Measurements from ENCODE around the gene CKAP5. TPM values are rescaled to one million over a fixed set of nuclear protein-coding genes. Genes with fewer than 3 reads are reported as not detected.
"Not testable (repeated sequence)": the region's sequence is repeated elsewhere in the genome, so short reads cannot be mapped to it uniquely, and the experiment has no call there.

CKAP5 gene
- total RNA-seq, 1 experiment from 2014 or later = 93.7 TPM

- no peak for DNase-seq (ENCODE audit: extremely low read depth, low read depth)
Observed at GRCh38 chr11:46729110-46730027, 116.7 kb downstream of the CKAP5 start.

- DNase-seq (ENCODE audit: extremely low read depth, low read depth) = no peak
Observed at GRCh38 chr11:46728659-46729040, 117.4 kb downstream of the CKAP5 start.

- DNase-seq (ENCODE audit: extremely low read depth, low read depth) = no peak
Observed at GRCh38 chr11:46727952-46728658, 118.0 kb downstream of the CKAP5 start.

GRCh38 chr11:46726206-46726862 lies 119.7 kb downstream of the CKAP5 start:
- DNase-seq (ENCODE audit: extremely low read depth, low read depth) = no peak

DNA sequence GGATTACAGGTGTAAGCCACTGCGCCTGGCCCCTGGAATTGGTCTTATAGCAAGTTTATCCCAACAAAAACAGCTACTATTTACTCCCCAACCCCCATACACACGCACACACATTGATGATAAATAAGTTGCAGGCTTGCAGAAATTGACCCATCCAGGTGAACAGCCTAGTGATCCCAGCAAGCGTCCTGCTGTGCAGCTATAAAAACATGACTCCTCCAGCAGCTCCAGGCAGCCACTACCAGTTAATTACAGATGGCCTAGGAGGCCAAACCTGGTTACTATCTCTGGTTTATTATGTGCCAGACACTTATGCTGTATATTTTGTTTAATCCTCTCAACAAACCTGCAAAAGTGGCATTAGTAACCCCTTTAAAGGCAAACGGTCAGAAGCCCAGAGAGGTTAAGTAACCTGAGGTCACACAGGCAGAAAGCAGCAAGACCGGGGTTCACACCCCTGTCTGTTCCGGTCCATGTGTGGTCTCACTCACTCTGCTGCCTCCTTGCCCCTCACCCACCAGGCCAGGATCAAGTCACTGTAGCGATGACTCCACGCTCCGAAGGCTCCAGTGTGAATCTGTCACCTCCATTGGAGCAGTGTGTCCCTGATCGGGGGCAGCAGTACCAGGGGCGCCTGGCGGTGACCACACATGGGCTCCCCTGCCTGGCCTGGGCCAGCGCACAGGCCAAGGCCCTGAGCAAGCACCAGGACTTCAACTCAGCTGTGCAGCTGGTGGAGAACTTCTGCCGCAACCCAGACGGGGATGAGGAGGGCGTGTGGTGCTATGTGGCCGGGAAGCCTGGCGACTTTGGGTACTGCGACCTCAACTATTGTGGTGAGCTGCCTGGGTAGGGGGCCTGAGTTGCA lies 120.5 kb downstream of the CKAP5 start:
- no peak for DNase-seq (ENCODE audit: extremely low read depth, low read depth)

DNA sequence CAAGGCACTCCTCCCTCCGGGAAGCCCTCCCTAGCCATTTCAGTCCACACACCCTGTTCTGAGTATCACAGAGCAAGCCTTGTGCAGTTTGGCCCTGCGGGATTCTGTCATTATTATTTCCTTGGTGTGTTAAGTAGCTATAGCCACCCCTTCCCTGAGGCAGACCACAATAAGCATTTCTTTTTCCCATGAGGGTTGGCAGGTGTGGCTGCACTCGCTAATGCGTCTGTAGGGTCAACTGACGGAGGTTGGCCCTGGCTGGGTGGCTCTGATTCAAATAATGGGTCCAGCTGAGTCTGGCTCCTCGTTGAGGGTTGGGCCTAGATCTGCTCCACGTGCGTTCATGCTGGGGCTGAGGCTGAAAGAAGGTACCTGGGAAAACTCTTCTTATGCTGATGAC lies 122.0 kb downstream of the CKAP5 start:
- DNase-seq (ENCODE audit: extremely low read depth, low read depth) = no peak

GRCh38 chr11:46723359-46723680 lies 122.8 kb downstream of the CKAP5 start:
- no peak for DNase-seq (ENCODE audit: extremely low read depth, low read depth)

- DNase-seq (ENCODE audit: extremely low read depth, low read depth) = no peak
Observed at GRCh38 chr11:46722566-46723358, 123.3 kb downstream of the CKAP5 start.

GRCh38 chr11:46721286-46721685 lies 124.8 kb downstream of the CKAP5 start:
- no peak for DNase-seq (ENCODE audit: extremely low read depth, low read depth)

DNA sequence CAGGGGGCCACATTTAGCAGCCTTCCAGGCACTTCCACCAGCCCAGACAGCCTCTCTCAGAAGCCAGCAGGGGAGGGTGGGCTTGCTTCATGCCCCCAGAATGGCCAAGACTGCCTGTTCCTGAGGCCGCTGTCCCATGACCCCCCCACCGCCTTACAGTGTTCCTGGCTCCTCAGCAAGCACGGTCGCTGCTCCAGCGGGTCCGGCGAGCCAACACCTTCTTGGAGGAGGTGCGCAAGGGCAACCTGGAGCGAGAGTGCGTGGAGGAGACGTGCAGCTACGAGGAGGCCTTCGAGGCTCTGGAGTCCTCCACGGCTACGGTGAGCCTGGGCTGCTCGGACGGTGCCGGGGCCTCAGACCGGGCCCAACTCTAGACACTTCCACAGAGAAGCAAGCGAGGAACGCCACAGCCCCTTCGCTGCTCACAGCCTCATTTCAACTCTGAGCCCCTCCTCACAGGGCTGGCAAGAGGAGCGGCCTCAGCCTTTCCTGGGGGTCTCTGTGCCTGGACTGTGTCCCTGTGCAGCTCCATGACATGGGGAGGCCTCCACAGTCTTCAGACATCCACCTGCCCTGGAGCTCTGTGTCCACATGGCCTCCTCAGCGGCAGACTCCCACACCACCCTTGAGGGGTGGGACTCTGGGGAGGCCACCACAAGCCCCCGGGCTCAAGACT lies 126.4 kb downstream of the CKAP5 start:
- no peak for DNase-seq (ENCODE audit: extremely low read depth, low read depth)

DNA sequence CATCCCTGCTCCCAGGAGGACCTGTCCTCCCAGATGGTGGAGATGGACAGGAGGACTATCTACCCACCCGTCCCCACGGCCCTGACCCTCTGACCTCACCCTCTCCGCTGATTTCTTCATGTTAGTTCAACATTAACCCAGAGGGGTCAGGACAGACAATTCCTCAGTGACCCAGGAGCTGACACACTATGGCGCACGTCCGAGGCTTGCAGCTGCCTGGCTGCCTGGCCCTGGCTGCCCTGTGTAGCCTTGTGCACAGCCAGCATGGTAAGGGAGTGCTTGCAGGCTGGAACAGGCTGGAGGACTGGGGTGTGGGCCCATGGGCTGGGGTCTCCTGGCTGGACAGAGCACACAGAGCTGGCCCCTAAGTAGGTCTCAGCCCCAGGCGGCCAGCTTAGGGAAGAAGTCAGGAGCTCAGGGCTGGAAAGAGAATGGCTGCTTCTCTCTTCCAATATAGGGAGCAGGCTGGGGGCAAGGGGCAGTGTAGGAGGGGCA lies 127.0 kb downstream of the CKAP5 start, which contains the start of gene F2:
TSS of gene F2 (plus strand) at position 166 of the 495 bp plus-strand sequence. CDS start at position 189, 23 bp downstream.
- no peak for DNase-seq (ENCODE audit: extremely low read depth, low read depth)

GRCh38 chr11:46718155-46719019 lies 127.7 kb downstream of the CKAP5 start:
- no peak for DNase-seq (ENCODE audit: extremely low read depth, low read depth)

DNA sequence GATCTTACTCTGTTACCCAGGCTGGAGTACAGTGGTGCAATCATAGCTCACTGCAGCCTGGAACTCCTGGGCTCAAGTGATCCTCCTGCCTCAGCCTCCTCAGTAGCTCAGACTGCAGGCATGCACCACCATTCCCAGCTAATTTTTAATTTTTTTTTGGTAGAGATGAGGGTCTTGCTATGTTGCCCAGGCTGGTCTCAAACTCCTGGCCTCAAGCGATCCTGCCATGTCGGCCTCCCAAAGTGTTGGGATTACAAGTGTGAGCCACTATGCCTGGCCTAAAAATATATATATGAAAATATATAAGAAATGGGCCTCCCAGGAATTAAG lies 128.3 kb downstream of the CKAP5 start:
- DNase-seq (ENCODE audit: extremely low read depth, low read depth) = not testable (repeated sequence)

- no peak for DNase-seq (ENCODE audit: extremely low read depth, low read depth)
Observed at GRCh38 chr11:46712874-46713576, 133.1 kb downstream of the CKAP5 start.

DNA sequence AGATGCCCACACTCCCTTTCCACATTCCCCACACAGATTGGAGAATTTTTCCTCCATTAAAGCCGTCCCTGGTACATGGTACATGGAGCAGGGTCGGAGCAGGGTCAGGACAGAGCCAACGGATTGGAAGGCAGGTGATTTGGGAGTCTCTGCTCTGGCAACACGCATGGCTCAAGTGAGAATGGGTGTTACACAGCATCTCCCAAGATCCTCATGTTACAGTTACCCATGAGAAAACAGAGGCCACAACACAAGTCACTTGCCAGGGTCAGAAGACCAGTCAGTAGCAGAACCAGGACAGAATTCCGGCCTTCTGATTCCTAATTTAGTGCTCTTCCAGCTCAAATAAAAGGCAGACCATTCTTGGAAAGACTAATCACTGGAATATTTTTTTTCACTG lies 134.8 kb downstream of the CKAP5 start:
- no peak for DNase-seq (ENCODE audit: extremely low read depth, low read depth)

DNA sequence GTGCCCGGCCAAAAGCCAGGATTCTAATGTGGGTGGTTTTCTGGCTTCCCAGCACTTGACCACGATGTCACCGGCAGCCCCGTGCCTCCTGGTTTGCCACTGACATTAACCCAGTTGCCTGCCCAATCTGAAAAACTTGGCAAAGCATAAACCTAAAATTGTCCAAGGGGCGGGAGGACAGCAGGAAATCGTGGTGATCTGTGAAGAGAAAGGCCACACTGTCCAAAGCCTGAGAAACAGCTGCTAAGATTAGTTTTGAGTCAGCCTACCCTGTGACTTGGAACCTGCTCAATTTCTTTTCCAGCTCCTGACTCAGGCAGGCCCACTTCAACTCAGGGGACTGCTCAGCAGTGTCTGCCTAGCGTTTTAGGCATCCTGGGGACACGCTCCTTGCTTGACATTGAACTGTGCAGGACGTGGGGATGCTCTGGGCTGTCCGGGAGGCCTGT lies 135.2 kb downstream of the CKAP5 start:
- no peak for DNase-seq (ENCODE audit: extremely low read depth, low read depth)

DNA sequence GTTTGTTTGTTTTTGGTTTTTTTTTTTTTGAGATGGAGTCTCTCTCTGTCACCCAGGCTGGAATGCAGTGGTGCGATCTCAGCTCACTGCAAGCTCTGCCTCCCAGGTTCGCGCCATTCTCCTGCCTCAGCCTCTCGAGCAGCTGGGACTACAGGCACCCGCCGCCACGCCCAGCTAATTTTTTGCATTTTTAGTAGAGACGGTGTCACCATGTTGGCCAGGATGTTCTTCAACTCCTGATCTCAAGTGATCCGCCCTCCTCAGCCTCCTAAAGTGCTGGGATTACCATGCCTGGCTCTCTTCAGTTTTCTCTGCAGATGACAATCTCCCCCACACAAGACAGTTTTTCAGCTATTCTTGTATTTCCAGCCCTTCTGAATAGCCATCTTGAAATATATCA lies 136.7 kb downstream of the CKAP5 start:
- not testable (repeated sequence) for DNase-seq (ENCODE audit: extremely low read depth, low read depth)
